Measurements from ENCODE around the gene RIIAD1.

GRCh38 chr1:151776665-151777062 is 55.3 kb downstream of the RIIAD1 start:
- TF ChIP-seq CTCF (conservative IDR thresholded peaks at IDR 0.05 in 1 of 2, IDR thresholded peaks at IDR 0.05 in 1 of 2; ENCODE audit: extremely low read depth in 1 of 2, insufficient read depth in 1 of 2, low read depth in 1 of 2, low read length in 2 of 2) (no peak), EZH2 (IDR thresholded peaks at IDR 0.05; ENCODE audit: borderline replicate concordance, low read length) (no peak)

Measured in mammary epithelial cell (primary cell).